Keratinocyte (primary cell): ENCODE results near the gene CXCL6. TPM values are rescaled to one million over a fixed set of nuclear protein-coding genes. Genes with fewer than 3 reads are reported as not detected.

Experiments used
- DNase-seq: peaks from one replicate; pipeline ENCODE4 v3.0.0-alpha.2; 2011; ENCODE audit warnings: low read depth, missing footprints, low spot score
- FAIRE-seq: peaks from 2 replicates; lab custom pipeline; 2011; peaks lifted over from hg19 to GRCh38; lab: Jason Lieb, UNC
- H2AFZ ChIP-seq: 2 replicates; pipeline ENCODE4 v1.6.0; 2012; ENCODE audit warnings: low read length, control low read depth, inconsistent platforms; ENCODE audit not compliant: control insufficient read depth
- H3K27ac ChIP-seq: 2 replicates; pipeline ENCODE4 v1.5.1; 2011; ENCODE audit warnings: low read length; ENCODE audit not compliant: control insufficient read depth, insufficient read depth
- H3K27me3 ChIP-seq: 3 replicates; pipeline ENCODE4 v1.6.0; 2011; ENCODE audit warnings: low read length; ENCODE audit not compliant: control insufficient read depth, insufficient read depth; ENCODE audit errors: extremely low read depth
- H3K36me3 ChIP-seq, 2 experiments: 2 replicates in 1 of 2; 3 replicates in 1 of 2; pipeline ENCODE4 v1.5.1; 2011; ENCODE audit warnings: low read length in 2 of 2, mild to moderate bottlenecking in 1 of 2; ENCODE audit not compliant: control insufficient read depth in 2 of 2, insufficient read depth in 2 of 2; ENCODE audit errors: extremely low read depth in 1 of 2
- H3K4me1 ChIP-seq: 3 replicates; pipeline ENCODE4 v1.5.1; 2011; ENCODE audit warnings: low read length; ENCODE audit not compliant: control insufficient read depth, insufficient read depth; ENCODE audit errors: extremely low read depth
- H3K4me2 ChIP-seq: 3 replicates; pipeline ENCODE4 v1.6.0; 2011; ENCODE audit warnings: low read depth, low read length; ENCODE audit not compliant: control insufficient read depth, insufficient read depth; ENCODE audit errors: extremely low read depth
- H3K4me3 ChIP-seq, 3 experiments: fragments of 200-600 bp in 1 of 3; sonication (generic) in 1 of 3; 2 replicates in 2 of 3; 3 replicates in 1 of 3; pipeline ENCODE4 v1.5.1; 2011 to 2016; ENCODE audit warnings: low read length in 3 of 3, mild to moderate bottlenecking in 3 of 3, control low read depth in 2 of 3, inconsistent platforms in 1 of 3, low read depth in 1 of 3, mixed read lengths in 1 of 3, mixed run types in 1 of 3, moderate library complexity in 1 of 3; ENCODE audit not compliant: control insufficient read depth in 2 of 3, insufficient read depth in 2 of 3; ENCODE audit errors: extremely low read depth in 1 of 3
- H3K79me2 ChIP-seq: 2 replicates; pipeline ENCODE4 v1.6.0; 2012; ENCODE audit warnings: low read length; ENCODE audit not compliant: control insufficient read depth, insufficient read depth
- H3K9ac ChIP-seq: 3 replicates; pipeline ENCODE4 v1.6.0; 2011; ENCODE audit warnings: low read length; ENCODE audit not compliant: control insufficient read depth, insufficient read depth; ENCODE audit errors: extremely low read depth
- H3K9me1 ChIP-seq: 3 replicates; pipeline ENCODE4 v1.6.0; 2011; ENCODE audit warnings: low read length; ENCODE audit not compliant: control insufficient read depth, insufficient read depth; ENCODE audit errors: extremely low read depth
- H3K9me3 ChIP-seq: 2 replicates; pipeline ENCODE4 v1.5.1; 2012; ENCODE audit warnings: low read depth, low read length; ENCODE audit not compliant: control insufficient read depth
- H4K20me1 ChIP-seq: 3 replicates; pipeline ENCODE4 v1.6.0; 2011; ENCODE audit warnings: low read length; ENCODE audit not compliant: control insufficient read depth, insufficient read depth; ENCODE audit errors: extremely low read depth
- EZH2 ChIP-seq: IDR thresholded peaks from one replicate; pipeline ENCODE4 v1.6.1; 2012; ENCODE audit warnings: inconsistent platforms, mild to moderate bottlenecking, low read length, moderate library complexity
- dilution Hi-C: fragments of 300-500 bp; cut with MboI; formaldehyde crosslinking; loops from one replicate; pipeline ENCODE4 v1.7.0; 2020; ENCODE audit warnings: low sequenced_read_pairs; ENCODE audit not compliant: extremely low pct_ligation_motif_present
- polyA plus RNA-seq, 5 experiments: library from polyadenylated mRNA; depleted of rRNA in 3 of 5; stranded (reverse) in 3 of 5; stranded (forward) in 1 of 5; unstranded in 1 of 5; fragments of >200 nt; gene quantifications; 1 replicate in 1 of 5; 2 replicates in 3 of 5; 3 replicates in 1 of 5; pipeline versions ENCODE4 v1.2.1 to v1.2.3, GENCODE V29; 2011 to 2012; ENCODE audit warnings: missing spikeins in 2 of 5, low read depth in 1 of 5, low replicate concordance in 1 of 5
- TF ChIP-seq, protein P1 (sequence below), 3 experiments: IDR thresholded peaks in 1 of 3; conservative IDR thresholded peaks in 1 of 3; optimal IDR thresholded peaks in 1 of 3; 2 replicates in 2 of 3; 3 replicates in 1 of 3; pipeline versions ENCODE3 to v1.5.1; 2011; ENCODE audit warnings: low read length in 3 of 3, mild to moderate bottlenecking in 3 of 3, moderate library complexity in 2 of 3, control low read depth in 1 of 3, inconsistent platforms in 1 of 3; ENCODE audit not compliant: insufficient read depth in 2 of 3; ENCODE audit errors: extremely low read depth in 1 of 3

CXCL6 gene
- polyA plus RNA-seq, 1 donor (not counting 4 experiments of a cell fraction or from before 2014, with no cell fraction given): 0.08 TPM

GRCh38 chr4:73801692-73802091, 34.8 kb upstream of the CXCL6 start:
- Histone ChIP-seq H3K27me3 (no peaks in the 10 kb centered on the region), H3K27ac (no peak overlapping the region), H4K20me1 (no peaks in the 10 kb centered on the region), H3K79me2 (no peaks in the 10 kb centered on the region), H3K4me3 (no peak overlapping the region), H3K9me1 (no peaks in the 10 kb centered on the region), H3K9ac (no peak overlapping the region), H3K4me2 (no peak overlapping the region), H3K4me1 (no peaks in the 10 kb centered on the region), H2AFZ (no peak overlapping the region), H3K36me3 (no peaks in the 10 kb centered on the region), H3K9me3 (no peaks in the 10 kb centered on the region)
- no peak for DNase-seq
- dilution Hi-C loops: no loop called here
- no peak for TF ChIP-seq EZH2
- TF ChIP-seq, protein P1, sequence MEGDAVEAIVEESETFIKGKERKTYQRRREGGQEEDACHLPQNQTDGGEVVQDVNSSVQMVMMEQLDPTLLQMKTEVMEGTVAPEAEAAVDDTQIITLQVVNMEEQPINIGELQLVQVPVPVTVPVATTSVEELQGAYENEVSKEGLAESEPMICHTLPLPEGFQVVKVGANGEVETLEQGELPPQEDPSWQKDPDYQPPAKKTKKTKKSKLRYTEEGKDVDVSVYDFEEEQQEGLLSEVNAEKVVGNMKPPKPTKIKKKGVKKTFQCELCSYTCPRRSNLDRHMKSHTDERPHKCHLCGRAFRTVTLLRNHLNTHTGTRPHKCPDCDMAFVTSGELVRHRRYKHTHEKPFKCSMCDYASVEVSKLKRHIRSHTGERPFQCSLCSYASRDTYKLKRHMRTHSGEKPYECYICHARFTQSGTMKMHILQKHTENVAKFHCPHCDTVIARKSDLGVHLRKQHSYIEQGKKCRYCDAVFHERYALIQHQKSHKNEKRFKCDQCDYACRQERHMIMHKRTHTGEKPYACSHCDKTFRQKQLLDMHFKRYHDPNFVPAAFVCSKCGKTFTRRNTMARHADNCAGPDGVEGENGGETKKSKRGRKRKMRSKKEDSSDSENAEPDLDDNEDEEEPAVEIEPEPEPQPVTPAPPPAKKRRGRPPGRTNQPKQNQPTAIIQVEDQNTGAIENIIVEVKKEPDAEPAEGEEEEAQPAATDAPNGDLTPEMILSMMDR (optimal IDR thresholded peaks at IDR 0.05 in 1 of 3, IDR thresholded peaks at IDR 0.05 in 1 of 3, conservative IDR thresholded peaks at IDR 0.05 in 1 of 3; ENCODE audit: extremely low read depth in 1 of 3, insufficient read depth in 2 of 3, low read length in 3 of 3): no peak
- FAIRE-seq: no peak

DNA sequence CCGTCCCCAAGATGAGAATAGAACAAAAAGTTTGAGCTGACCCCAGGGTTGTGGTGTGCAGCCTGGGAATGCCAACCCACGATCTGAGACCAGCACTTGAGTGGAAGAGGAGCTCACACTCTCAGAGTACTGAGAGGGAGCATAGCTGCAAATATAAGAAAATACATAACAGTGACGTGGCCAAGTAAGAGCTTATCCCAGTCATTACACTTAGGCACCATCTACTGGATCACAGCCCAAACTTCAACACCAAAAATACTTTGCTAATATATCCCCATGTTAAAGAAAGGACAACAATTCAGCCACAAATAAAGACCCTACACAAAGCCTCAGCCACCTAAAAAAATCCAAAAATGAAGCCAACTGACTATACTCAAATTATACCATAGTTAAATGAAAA, 33.3 kb upstream of the CXCL6 start:
- Histone ChIP-seq H3K4me3 (no peak overlapping the region), H2AFZ (no peak overlapping the region), H3K9me3 (no peaks in the 10 kb centered on the region), H3K9ac (no peak overlapping the region), H3K79me2 (no peaks in the 10 kb centered on the region), H3K4me1 (no peaks in the 10 kb centered on the region), H4K20me1 (no peaks in the 10 kb centered on the region), H3K27ac (no peak overlapping the region), H3K9me1 (no peaks in the 10 kb centered on the region), H3K4me2 (no peak overlapping the region), H3K27me3 (no peaks in the 10 kb centered on the region), H3K36me3 (no peaks in the 10 kb centered on the region)
- no peak for DNase-seq
- no peak for FAIRE-seq
- dilution Hi-C loops: no loop called here
- no peak for TF ChIP-seq EZH2
- TF ChIP-seq, protein P1 (optimal IDR thresholded peaks at IDR 0.05 in 1 of 3, IDR thresholded peaks at IDR 0.05 in 1 of 3, conservative IDR thresholded peaks at IDR 0.05 in 1 of 3; ENCODE audit: extremely low read depth in 1 of 3, insufficient read depth in 2 of 3, low read length in 3 of 3): no peak
